Esophagus muscularis mucosa (tissue), 4 donors: ENCODE data around the gene ZNF100. TPM values are rescaled to one million over a fixed set of nuclear protein-coding genes. Genes with fewer than 3 reads are reported as not detected.
"Not testable (repeated sequence)": the region's sequence is repeated elsewhere in the genome, so short reads cannot be mapped to it uniquely, and the experiment has no call there.

Experiments
- DNase-seq: peaks from one replicate; pipeline ENCODE4 v3.0.0-alpha.2; 2017; ENCODE audit errors: extremely low spot score
- H3K27ac ChIP-seq, 4 donors: fragments of 200-600 bp; sonication (generic); replicated peaks in 1 of 4; 1 replicate in 3 of 4; 2 replicates in 1 of 4; pipeline ENCODE4 v1.5.1; 2016 to 2019; ENCODE audit warnings: mild to moderate bottlenecking in 1 of 4
- H3K27me3 ChIP-seq, 4 donors: fragments of 200-600 bp; sonication (generic); one replicate each; pipeline versions ENCODE4 v1.5.1 to v1.6.0; 2016 to 2019
- H3K36me3 ChIP-seq, 4 donors: fragments of 200-600 bp; sonication (generic); one replicate each; pipeline ENCODE4 v1.5.1; 2016 to 2019
- H3K4me1 ChIP-seq, 4 donors: fragments of 200-600 bp; sonication (generic); one replicate each; pipeline ENCODE4 v1.5.1; 2016 to 2019
- H3K4me3 ChIP-seq, 4 donors: fragments of 200-600 bp; sonication (generic); 1 replicate in 2 of 4; 2 replicates in 2 of 4; pipeline ENCODE4 v1.5.1; 2016 to 2019; ENCODE audit warnings: mild to moderate bottlenecking in 4 of 4, moderate library complexity in 1 of 4
- H3K9me3 ChIP-seq, 4 donors: fragments of 200-600 bp; sonication (generic); 1 replicate in 3 of 4; 2 replicates in 1 of 4; pipeline ENCODE4 v1.5.1; 2016 to 2019
- CTCF ChIP-seq, 3 experiments: fragments of 200-600 bp in 2 of 3; fragments of 450-650 bp in 1 of 3; sonication (generic) in 2 of 3; IDR thresholded peaks; one replicate each; pipeline ENCODE4 v1.5.1; 2017 to 2019; ENCODE audit warnings: antibody characterized with exemption in 3 of 3, mild to moderate bottlenecking in 2 of 3, moderate library complexity in 1 of 3
- EP300 ChIP-seq: sonication (generic); formaldehyde crosslinking; IDR thresholded peaks from one replicate; pipeline ENCODE4 v1.6.1; 2017; ENCODE audit warnings: antibody characterized with exemption
- POLR2A ChIP-seq: fragments of 450-650 bp; IDR thresholded peaks from one replicate; pipeline ENCODE4 v1.6.1; 2017; ENCODE audit warnings: antibody characterized with exemption, moderate library complexity, mild to moderate bottlenecking, low read depth
- POLR2AphosphoS5 ChIP-seq, 2 donors: sonication (generic); formaldehyde crosslinking; IDR thresholded peaks; one replicate each; pipeline ENCODE4 v1.6.1; 2017; ENCODE audit warnings: antibody characterized with exemption in 2 of 2
- WGBS: methylation state at CpG from one replicate; pipeline ENCODE4 v1.1.5; 2018; 5-methylcytosine and 5-hydroxymethylcytosine counted together
- intact Hi-C: fragments of 100-400 bp; cut with DNase I; formaldehyde crosslinking; loops from one replicate; pipeline ENCODE4 v1.15.1; 2023
- total RNA-seq, 4 donors: library from RNA; depleted of rRNA; stranded (reverse); fragments of >200 nt; gene quantifications; one replicate each; pipeline versions ENCODE4 v1.1.0 to v1.2.1, GENCODE V29; 2016

ZNF100 gene
- total RNA-seq, 4 donors from 2014 or later, result 2.8 to 5.8 (median 4.0) TPM

GRCh38 chr19:21765151-21765550 lies 2.2 kb downstream of the ZNF100 start:
- intact Hi-C loops, result loop anchor here (5.0 to 10.0 kb wide), 2 partner anchors 67 to 90 kb away; no protein-coding TSS in a partner anchor
- no peak for DNase-seq

GRCh38 chr19:21761547-21761946 lies 5.8 kb downstream of the ZNF100 start:
- Histone ChIP-seq H3K36me3 (peaks cover 0 to 67% (median 51%) of the 10 kb centered on the region in 4 donors), H3K4me1 (peaks cover 4 to 15% (median 11%) of the 10 kb centered on the region in 4 donors)
- 64% methylated on average over 2 of the region's 2 CpGs for WGBS
- H3K27ac ChIP-seq, H3K4me3 ChIP-seq, DNase-seq, H3K9me3 ChIP-seq, H3K27me3 ChIP-seq: not testable (repeated sequence)
- intact Hi-C loops, result loop anchor here (10.0 kb wide), 1 partner anchor 93 kb away; no protein-coding TSS in a partner anchor

More at GRCh38 chr19:21765151-21765550, 2.2 kb downstream of the ZNF100 start:
- Histone ChIP-seq H3K4me1 (peaks cover 4 to 21% (median 14%) of the 10 kb centered on the region in 4 donors), H3K36me3 (peaks cover 0 to 37% (median 30%) of the 10 kb centered on the region in 4 donors), H3K9me3 (no peaks in the 10 kb centered on the region), H3K27ac (no peak overlapping the region), H3K4me3 (no peak overlapping the region), H3K27me3 (no peaks in the 10 kb centered on the region)
- TF ChIP-seq POLR2AphosphoS5 (IDR thresholded peaks at IDR 0.05) (no peak), CTCF (IDR thresholded peaks at IDR 0.05) (no peak), EP300 (no peak), POLR2A (no peak)

- Histone ChIP-seq H3K27me3 (no peaks in the 10 kb centered on the region), H3K4me1 (no peaks in the 10 kb centered on the region), H3K9me3 (no peaks in the 10 kb centered on the region), H3K4me3 (no peak overlapping the region), H3K27ac (no peak overlapping the region), H3K36me3 (peaks cover 0 to 55% (median 42%) of the 10 kb centered on the region in 4 donors)
- WGBS, result 88% methylated on average over 3 of the region's 3 CpGs
- intact Hi-C loops, result no loop called here
- TF ChIP-seq POLR2AphosphoS5 (IDR thresholded peaks at IDR 0.05) (no peak), CTCF (IDR thresholded peaks at IDR 0.05) (no peak), POLR2A (no peak), EP300 (no peak)
- DNase-seq, result no peak
Measured at GRCh38 chr19:21758296-21758695, 9.1 kb downstream of the ZNF100 start.

- intact Hi-C loops, H3K27me3 ChIP-seq, H3K9me3 ChIP-seq, H3K4me3 ChIP-seq, DNase-seq, H3K27ac ChIP-seq: not testable (repeated sequence)
- peaks cover 0 to 62% (median 40%) of the 10 kb centered on the region in 4 donors for H3K36me3 ChIP-seq
- peaks cover 6 to 13% (median 9%) of the 10 kb centered on the region in 4 donors for H3K4me1 ChIP-seq
Measured at GRCh38 chr19:21755555-21755954, 11.8 kb downstream of the ZNF100 start.

- no peak for DNase-seq
- peaks cover 0 to 36% (median 22%) of the 10 kb centered on the region in 4 donors for H3K36me3 ChIP-seq
- H3K4me3 ChIP-seq, result no peak overlapping the region
- H3K27me3 ChIP-seq, result no peaks in the 10 kb centered on the region
- H3K4me1 ChIP-seq, result peaks cover 23 to 44% (median 32%) of the 10 kb centered on the region in 4 donors
- WGBS, result 58% methylated on average over 3 of the region's 3 CpGs
- H3K9me3 ChIP-seq, result no peaks in the 10 kb centered on the region
- intact Hi-C loops, result no loop called here
- peak overlapping the region in 2 of 4 donors; percentile 14 to 24 for H3K27ac ChIP-seq
- TF ChIP-seq POLR2AphosphoS5 (IDR thresholded peaks at IDR 0.05), result no peak
- no peak for TF ChIP-seq POLR2A
- TF ChIP-seq EP300, result no peak
- no peak for TF ChIP-seq CTCF (IDR thresholded peaks at IDR 0.05)
Measured at GRCh38 chr19:21751384-21751783, 16.0 kb downstream of the ZNF100 start.

- Histone ChIP-seq H3K27me3 (no peaks in the 10 kb centered on the region), H3K36me3 (peaks cover 0 to 36% (median 22%) of the 10 kb centered on the region in 4 donors), H3K27ac (peak overlapping the region in 2 of 4 donors; percentile 14 to 24), H3K4me3 (no peak overlapping the region), H3K9me3 (no peaks in the 10 kb centered on the region), H3K4me1 (peaks cover 23 to 44% (median 32%) of the 10 kb centered on the region in 4 donors)
- intact Hi-C loops, result no loop called here
- WGBS, result 98% methylated on average over 19 of the region's 40 CpGs
- TF ChIP-seq POLR2AphosphoS5 (IDR thresholded peaks at IDR 0.05) (no peak), POLR2A (no peak), CTCF (IDR thresholded peaks at IDR 0.05) (no peak), EP300 (no peak)
- no peak for DNase-seq
Measured at GRCh38 chr19:21750586-21751128, 16.7 kb downstream of the ZNF100 start.
